GM20000 (cell line): ENCODE data around the gene FLT3.
"Not testable (repeated sequence)": the region's sequence is repeated elsewhere in the genome, so short reads cannot be mapped to it uniquely, and the experiment has no call there.

ENCODE experiments used
- DNase-seq: peaks from one replicate; pipeline ENCODE4 v3.0.0; 2012; ENCODE audit warnings: low spot score
- CTCF ChIP-seq: IDR thresholded peaks from 2 replicates; pipeline ENCODE4 v1.5.1; 2012; ENCODE audit warnings: mild to moderate bottlenecking, control low read depth; ENCODE audit errors: extremely low read depth, missing control alignments

The FLT3 gene

GRCh38 chr13:28120317-28120716, 19.9 kb upstream of the FLT3 start:
- DNase-seq: no peak
- TF ChIP-seq CTCF: no peak

GRCh38 chr13:28117689-28118377, 17.5 kb upstream of the FLT3 start:
- no peak for DNase-seq
- TF ChIP-seq CTCF: no peak

GRCh38 chr13:28116736-28117135, 16.4 kb upstream of the FLT3 start:
- DNase-seq: no peak
- TF ChIP-seq CTCF: no peak

GRCh38 chr13:28110414-28110813, 10.0 kb upstream of the FLT3 start:
- DNase-seq: no peak
- no peak for TF ChIP-seq CTCF

GRCh38 chr13:28106976-28107375, 6.6 kb upstream of the FLT3 start:
- no peak for DNase-seq
- TF ChIP-seq CTCF: no peak

- not testable (repeated sequence) for DNase-seq
Observed at GRCh38 chr13:28101886-28102285, 1.5 kb upstream of the FLT3 start.

- no peak for TF ChIP-seq CTCF
- DNase-seq: peak; percentile 54
Observed at GRCh38 chr13:28099396-28100149, 803 bp downstream of the FLT3 start.

- no peak for DNase-seq
- no peak for TF ChIP-seq CTCF
Observed at GRCh38 chr13:28097503-28097902, 2.9 kb downstream of the FLT3 start.
